H4 (cell line): ENCODE results near the gene MTARC2. TPM values are rescaled to one million over a fixed set of nuclear protein-coding genes. Genes with fewer than 3 reads are reported as not detected.
"Not testable (repeated sequence)": the region's sequence is repeated elsewhere in the genome, so short reads cannot be mapped to it uniquely, and the experiment has no call there.

Source experiments
- DNase-seq: peaks from one replicate; pipeline ENCODE4 v3.0.0-alpha.2; 2015; ENCODE audit warnings: low spot score
- total RNA-seq: library from RNA; depleted of rRNA; stranded (reverse); fragments of >200 nt; shearing (Covaris generic); gene quantifications from 2 replicates; pipeline ENCODE4 v1.2.3, GENCODE V29; 2014

Gene MTARC2
- total RNA-seq, 1 experiment from 2014 or later = 0.41 TPM

DNA sequence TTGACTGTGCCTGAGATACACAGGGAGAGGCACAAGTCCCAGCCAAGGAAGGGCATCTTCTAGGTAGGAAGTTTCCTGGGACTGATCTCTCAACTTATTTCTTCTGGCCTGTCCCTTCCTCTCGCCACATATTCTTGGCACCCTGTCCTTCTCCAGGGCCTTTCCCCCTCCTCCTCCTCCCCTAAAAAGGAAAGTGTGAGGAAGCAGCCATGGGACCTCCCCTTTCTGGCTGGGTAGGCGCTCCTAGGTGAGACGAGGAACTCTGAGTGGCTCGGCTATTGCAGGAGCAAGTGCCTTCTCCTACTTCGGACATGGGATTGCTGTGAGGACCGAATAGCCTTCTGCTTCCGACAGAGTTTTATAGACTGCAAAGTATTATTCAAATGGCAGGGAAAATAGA, 15.5 kb upstream of the MTARC2 start:
- DNase-seq = no peak

DNA sequence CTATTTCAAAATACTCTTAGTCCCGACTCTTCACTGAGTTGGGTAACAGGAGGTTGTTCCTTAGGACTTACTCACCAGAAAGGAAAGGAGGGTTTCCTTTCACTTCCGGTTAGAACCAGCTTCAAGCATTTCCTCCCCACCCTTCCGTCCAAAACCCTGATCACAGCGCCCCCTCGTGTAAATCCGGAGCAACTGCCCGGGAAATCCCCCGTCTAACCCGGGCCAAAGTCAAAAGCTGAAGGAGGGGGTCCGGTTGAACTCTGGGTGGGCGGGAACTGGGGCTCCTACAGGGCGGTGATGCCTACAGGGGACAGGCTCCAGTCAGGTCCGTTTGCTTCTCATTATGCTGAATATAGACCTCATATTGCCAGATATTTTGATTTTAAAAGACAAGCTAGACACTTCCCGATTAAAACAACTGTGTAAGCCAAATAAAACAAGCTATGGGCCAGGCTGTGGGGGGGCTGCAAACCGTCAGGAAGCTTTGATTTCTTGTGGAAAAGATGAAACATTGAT, 15.0 kb upstream of the MTARC2 start:
- peak; percentile 89 for DNase-seq

DNA sequence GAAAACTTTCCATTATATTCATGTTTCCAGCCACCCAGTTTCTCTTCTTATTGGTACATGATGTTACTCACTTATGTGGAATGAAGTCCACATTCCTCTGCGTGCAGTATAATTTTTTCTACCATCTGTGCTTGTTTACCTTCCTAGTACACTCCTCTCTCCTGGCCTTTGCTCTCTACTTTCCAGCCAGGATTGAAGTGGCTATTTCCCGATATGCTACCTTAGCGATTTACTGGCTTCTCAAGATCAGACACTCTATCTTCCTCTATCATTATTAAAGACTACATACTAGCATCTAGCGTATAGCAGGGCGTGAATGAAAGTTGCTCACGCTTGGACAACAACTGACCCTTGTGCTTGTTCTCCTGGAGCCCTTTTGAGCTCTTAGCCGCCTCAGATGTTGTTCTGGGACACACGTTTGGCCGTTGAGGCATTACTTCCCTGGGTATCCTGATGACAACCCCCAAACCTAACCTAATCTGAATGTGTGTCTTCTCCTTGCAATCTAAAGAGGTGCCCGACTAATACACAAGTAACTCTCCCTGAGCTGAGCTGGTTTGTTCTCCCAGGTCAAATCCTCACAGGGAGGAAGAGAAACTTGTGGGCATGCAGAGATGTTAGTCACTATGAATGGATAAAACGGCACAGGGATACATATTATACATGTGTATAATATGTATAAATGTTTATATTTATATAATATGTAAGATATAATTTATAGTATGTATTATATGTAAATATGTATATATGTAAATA, 13.4 kb upstream of the MTARC2 start:
- DNase-seq = peak; percentile 48

DNA sequence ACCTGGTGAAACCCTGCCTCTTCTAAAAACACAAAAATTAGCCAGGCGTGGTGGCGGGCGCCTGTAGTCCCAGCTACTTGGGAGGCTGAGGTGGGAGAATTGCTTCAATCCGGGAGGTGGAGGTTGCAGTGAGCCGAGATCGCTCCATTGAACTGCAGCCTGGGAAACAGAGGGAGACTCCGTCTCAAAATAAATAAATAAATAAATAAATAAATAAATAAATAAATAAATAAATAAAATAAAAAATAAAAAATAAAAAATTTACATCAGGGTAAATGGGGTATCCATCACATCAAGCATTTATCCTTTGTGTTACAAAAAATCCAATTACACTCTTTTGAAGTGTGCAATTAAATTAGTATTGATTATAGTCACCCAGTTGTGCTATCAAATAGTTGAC, 11.8 kb upstream of the MTARC2 start:
- DNase-seq = not testable (repeated sequence)

DNA sequence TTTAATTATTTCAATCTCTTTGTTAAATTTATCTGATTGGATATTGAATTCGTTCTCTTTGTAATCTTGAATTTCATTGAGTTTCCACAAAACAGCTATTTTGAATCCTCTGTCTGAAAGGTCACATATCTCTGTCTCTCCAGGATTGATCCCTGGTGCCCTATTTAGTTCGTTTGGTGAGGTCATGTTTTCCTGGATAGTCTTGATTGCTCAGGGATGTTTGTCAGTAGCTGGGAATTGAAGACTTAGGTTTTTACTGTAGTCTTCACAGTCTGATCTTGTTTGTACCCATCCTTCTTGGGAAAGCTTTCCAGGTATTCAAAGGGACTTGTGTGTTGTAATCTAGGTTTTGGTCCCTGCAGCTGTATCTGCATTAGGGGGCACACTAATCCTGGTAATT, 6.8 kb upstream of the MTARC2 start:
- no peak for DNase-seq

DNA sequence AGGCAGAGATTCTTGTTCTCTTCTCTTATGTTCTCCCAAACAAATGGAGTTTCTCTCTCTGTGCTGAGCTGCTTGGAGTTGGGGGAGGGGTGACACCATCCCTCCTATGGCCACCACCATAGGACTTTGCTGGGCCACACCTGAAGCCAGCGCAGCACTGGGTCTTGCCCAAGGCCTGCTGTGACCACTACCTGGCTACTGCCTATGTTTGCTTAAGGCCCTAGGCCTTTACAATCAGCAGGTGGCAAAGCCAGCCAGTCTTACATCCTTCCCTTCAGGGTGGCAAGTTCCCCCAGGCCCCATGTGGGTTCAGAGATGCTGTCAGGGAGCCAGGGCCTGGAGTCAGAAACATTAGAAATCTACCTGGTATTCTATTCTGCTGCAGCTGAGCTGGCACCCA, 6.3 kb upstream of the MTARC2 start:
- DNase-seq = no peak

DNA sequence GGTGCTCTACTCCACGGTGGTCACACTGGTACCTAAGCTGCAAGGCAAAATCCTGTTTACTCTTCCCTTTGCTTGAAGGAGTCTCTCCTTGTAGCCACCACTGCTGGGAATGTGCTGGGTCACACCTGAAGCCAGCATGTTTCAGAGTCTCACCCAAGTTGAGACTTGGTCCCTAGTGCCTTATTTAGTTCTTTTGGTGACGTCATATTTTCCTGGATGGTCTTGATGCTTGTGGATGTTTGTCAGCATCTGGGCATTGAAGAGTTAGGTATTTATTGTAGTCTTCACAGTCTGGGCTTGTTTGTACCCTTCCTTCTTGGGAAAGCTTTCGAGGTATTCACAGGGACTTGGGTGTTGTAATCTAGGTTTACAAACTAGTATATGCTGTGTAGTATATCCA, 5.6 kb upstream of the MTARC2 start:
- DNase-seq = no peak

DNA sequence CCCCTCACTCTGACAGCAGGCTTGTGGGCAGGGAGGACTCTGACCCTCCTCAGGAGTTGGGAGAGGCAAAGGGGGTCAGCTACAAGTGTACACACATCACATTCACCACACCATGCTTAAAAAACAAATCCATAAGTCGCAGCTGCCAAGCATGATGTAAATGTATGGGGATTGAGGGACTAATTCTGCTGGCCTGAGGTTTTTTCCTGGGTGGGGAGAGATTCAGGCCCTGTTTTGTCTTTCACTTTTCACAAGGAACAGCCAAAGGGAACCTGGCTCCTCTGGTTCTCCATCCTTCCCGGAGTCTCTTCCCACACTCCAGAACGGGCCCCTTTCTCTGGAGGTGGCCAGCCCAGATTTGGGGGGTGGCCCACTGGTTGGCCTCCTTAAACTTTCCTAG, 1.3 kb upstream of the MTARC2 start:
- DNase-seq = no peak

DNA sequence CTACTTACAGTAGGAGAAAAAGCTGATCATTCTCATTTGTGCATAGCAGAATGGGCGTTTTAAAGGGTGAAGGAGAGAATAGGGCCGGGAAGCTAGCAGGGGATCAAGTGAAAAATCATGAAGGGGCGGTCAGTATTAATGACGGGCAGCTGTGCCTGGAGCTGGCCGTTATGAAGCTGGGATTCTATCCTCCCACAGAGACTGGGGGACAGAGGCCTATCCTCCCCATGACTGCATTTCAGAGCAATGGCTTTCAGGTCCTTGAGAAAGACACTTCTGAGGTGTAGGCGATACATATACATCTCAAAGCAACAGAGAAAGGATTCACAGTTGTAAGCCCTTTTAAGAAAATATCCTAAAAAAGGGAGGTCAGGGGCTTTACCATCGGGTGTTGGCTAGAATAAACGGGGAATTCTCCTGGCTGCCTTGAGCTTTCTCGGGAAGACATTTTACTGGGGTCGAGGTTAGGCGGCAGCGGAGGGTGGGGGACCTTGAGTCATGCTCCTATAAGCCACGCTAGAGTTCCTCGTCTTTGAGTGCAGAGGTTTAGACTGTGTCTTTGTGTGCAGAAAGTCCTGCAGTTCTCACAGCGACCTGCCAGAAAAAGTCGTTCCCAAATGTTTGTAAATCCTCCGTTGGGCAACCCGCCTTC, 559 bp upstream of the MTARC2 start:
- DNase-seq = no peak

DNA sequence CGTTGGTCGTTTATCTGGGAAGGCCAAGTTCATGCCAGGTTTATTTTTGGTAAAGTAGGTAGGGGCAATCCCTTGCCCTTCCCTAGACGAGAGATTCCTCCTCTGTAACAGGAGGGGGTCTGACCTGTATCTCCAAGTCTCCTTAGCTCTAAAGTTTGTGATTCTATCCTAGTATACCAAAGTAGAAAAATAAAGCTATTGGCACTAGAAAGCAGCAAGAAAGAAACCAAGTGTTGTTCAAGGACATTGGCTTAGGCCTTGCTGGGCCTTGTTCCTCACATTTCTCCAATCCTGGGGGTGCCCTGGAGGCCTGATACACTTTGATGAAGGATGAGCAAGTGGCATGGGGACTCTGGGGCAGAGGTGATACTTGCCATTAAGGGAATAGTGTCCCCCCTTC, 814 bp downstream of the MTARC2 start:
- DNase-seq = no peak

DNA sequence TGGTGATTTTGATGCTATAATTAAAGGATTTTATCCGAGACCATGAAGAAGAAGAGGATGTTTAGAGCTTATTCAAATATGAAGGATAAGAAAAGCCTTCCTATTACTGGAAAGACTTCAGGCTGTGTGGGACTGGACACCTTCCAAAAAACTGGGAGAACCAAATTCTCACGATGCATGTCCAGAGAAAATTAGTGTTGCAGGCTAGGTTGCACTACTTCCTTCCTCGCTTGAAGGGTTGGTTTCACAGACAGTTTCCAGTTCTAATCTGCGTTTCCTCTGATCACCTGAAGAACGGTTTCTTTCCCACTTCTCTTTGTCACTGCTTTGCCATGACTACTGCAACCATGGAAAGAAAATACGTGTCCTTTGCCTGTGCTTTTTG, 2.0 kb downstream of the MTARC2 start:
- DNase-seq = no peak

DNA sequence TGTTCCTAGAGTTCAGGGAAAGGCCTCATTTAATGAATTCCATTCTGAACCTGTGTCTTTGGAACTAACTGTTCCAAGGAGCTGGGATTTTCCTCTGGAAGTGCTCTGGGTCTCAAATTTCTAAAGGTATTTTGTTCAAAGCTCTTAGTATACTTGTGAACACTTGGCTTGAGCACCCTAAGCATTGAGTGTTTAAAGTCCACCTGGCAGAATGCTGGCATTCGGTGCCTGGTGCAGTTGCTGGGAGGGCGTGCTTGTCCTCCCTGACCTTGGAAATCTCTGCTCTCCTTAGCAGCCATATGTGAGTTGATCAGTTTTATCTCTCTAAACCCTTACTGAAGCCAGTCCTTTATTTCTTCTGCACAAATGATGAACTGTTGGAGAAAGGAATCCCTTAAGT, 3.0 kb downstream of the MTARC2 start:
- no peak for DNase-seq

DNA sequence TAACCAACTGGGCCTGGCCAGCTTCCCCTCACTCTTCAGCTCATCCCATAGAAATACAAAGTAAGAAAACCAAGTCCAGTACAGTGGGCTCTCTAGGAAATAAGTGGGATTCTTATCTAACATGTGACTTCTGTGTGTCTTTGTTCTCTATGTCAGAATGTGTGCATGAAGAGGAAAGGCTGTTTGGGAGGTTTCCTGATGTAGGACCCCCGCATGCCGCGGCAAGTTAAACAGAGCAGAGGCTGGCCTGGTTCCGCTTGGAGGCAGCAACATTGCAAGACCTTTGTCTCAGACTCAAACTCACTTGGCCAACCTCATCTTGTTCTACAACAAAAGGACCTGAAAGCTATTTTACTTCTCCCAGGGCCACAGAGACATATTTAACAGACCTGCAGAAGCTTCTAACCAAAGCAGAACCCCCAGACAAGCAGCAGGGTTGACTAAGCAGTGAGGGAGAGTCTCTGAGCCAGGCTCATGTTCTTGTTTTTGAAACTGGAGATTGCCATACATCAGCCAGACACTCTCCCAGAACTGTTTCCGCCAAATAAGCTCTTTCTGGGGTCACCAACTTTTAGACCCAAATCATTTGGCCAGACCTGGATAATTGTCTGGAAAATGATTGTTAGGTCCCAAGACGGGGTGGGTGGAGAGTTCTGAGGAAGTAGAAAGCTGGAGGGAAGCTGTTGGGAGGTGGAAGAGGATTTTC, 6.2 kb downstream of the MTARC2 start:
- DNase-seq = no peak

DNA sequence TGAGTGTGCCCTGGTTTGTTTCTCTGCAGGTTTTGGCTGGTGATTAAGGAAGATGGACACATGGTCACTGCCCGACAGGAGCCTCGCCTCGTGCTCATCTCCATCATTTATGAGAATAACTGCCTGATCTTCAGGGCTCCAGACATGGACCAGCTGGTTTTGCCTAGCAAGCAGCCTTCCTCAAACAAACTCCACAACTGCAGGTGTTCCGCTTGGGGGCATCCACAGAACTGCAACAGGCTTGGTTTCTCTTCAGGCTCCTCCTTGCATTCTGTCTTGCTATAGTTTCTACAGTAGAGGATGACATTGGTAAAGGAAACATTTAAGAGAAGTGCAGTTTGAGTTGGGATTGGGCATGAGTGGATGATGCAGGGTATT, 6.8 kb downstream of the MTARC2 start:
- DNase-seq = no peak

DNA sequence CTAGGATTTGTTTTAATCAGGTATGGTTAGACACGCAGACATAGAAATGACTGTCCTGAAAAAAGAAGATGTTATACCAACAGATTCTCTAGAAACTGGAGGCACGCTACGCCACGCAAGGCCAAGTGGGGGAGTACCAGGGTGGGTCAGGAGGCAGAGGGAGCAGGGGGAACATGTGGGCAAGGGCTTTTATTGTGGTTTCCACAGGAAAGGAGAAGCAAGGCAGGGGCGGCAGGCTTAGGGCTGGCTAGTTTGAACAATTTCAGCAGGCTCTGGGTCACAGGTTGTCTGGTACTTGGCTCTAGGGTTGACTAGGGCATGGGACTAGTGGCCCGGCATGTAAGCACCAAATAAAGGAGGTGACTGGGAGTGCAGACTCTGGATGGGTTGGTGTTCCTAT, 7.2 kb downstream of the MTARC2 start:
- no peak for DNase-seq

DNA sequence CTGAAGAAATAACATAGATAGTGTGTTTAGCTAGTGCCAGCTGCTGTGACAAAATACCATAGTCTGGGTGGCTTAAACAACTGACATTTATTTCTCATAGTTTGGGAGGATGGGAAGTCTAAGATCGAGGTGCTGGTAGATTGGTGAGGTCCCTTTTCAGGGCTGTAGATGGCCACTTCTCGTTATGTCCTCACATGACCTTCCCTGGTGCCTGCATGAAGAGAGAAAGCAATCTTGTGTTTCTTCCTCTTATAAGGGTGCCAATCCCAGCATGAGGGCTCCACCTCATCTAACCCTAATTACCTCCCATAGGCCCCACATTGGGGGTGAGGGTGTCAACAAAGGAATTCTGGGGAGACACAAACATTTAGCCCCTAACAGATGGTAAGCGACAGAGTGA, 9.3 kb downstream of the MTARC2 start:
- DNase-seq = no peak

DNA sequence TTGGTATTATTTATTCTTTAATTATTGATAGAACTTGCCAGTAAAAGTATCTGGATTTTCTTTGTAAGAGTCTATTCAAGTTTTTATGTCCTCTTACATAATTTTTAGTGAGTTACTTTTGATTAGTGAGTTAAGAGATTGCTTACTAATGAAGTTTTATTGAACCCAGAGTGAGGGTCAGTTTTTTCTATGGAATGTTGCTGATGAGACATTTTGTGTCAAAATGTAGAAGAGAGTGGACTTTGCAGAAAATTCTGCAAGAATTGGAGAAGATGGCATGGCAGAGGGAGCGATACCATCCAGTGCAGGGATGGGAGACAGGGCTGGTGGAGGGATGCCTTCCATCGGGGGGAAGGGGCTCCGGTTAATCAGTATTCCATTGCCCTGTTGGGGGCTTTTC, 11.0 kb downstream of the MTARC2 start:
- DNase-seq = no peak

DNA sequence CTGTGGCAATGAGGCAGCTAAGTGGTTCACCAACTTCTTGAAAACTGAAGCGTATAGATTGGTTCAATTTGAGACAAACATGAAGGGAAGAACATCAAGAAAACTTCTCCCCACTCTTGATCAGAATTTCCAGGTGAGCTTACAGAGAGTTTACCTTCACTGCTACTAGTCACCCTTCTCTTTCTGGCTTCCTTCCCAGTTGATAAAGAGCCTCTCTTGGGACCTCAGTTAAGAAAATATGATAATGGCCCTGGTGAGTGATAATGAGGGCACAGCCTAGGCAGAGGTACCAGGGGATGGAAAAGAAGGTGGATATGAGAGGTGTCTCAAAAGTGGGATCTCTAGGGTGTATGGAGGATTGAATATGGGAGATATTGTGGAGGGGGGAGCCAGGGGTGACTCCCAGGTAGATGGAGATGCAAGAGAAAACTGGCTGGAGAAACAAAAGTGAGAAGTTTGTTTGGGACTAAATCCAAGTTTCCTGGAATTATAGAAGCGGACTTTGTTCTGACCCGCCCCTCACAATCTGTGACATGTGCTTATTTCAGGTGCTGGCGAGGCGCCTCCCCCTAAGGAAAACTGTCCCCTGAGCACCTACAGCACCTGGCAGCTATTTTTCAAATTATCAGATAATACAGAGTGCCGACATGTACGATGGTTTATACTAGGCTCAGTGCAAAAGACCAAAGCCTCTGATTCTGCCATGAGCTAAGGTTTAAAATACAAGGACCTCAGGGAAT, 13.7 kb downstream of the MTARC2 start:
- DNase-seq = no peak

DNA sequence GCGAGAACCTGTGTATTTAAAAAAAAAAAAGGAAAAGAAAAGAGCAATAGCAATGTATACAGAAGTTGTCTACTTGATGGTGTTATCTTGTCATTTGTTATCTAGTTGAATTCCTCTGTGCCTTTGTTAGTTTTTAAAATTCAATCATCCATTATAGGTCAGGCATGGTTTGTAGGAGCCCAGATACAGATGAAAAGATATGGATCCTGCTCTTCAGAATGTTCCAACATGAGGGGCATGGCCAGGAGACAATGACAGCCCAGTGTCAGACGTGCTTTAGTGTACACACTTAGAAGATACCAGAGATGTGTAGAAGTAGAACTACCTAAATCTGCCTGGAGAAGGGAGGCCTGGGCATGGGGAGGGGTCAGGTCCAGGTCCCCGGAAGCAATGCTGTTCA, 16.6 kb downstream of the MTARC2 start:
- DNase-seq = no peak

DNA sequence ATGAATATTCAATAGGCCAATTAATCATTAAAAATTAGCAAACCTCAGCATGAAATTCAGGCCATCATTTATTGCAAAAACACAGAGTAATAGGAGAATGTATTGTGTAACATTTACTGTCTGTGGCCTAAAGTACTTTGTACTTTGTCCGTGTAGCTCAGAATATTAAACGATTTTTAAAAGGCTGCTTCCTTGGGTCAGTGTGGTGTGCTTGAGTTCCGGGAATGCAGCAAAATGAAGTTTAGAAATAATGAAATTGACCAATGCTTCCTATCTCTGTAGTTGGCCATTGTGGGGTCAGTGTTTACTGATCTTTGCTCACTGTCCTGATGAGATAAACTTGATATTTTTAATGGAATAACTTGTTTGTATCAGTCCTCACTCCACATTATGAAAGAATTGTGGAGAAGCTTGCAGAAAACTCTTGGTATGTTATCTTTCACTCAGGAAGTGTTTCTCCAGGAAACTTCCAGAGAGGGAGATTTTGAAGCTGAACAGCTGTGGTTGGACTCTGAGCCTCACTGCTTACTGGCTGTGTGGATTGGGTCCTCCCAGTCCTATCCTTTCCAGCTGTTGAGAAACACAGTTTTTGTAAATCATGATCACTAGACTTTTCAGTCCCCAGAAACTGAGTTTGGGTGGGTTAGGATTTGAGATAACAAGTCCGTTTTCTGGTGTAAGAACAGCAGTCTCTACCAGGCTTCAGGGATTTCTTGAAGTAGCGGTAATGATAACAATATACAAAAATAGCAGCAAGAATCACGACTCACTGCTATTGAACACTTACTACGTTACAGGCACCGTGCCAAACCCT, 19.4 kb downstream of the MTARC2 start:
- no peak for DNase-seq

DNA sequence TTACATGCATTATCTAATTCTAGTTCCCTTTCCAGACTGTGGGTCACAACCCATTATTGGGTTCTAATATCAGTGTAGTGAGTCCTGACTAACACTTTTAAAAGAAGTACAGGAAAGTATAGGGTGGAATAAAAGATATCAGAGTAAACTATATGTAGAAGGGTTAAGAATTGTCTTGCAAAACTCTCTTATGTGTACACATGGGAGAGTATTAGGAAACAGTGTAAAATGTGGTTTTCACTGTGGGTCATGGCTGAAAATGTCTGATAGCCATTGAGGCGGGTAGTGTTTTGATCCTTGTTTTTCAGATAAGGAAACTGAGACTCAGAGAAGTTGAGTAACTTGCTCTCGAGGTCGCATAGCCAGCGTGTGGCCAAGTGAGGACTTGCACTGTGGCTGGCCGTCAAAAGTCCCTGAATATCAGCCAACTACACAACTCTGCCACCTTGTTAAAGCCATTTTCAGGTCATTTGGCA, 20.0 kb downstream of the MTARC2 start:
- no peak for DNase-seq
